GM18520 (cell line): ENCODE results near the gene FARP1.

Source experiments
- ATAC-seq: cut with Tn5 transposase; IDR thresholded peaks from one replicate; pipeline ENCODE4 v1.9.1; 2021; ENCODE audit not compliant: unreplicated experiment

Gene FARP1

DNA sequence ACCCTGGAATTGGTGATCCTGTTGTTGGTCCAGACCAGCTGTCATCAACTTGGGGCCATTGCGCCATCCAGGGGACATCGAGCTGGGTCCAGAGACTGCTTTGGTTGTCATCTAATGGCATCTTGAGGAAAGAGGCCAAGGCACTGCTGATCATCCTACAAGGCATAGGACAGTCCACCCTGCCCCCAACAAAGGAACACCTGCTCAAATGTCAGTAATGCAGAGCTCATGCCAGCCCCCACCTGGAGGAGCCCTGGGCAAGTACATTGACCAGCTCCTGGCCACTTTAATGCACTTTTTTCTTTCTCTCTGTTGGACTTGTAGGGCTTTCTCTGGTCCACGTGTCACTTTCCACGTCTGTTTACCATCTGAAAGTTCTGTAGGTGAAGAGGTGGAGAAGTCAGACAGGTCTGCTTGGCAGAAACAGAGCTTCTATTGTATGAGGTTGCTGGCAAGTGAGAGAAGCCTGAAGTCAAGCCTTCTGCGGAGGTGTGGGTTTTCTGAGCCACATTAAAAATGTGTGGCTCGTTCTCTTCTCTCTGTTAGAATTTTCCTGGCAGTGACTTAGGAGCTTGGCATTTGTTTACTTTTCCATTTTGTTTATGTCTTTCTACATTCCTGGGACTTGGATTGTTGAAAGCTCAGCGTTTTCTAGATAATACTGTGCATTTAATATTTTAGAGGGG lies 158.2 kb downstream of the FARP1 start:
- ATAC-seq = no peak

- ATAC-seq = no peak
Measured at GRCh38 chr13:98301721-98302120, 158.8 kb downstream of the FARP1 start.

- no peak for ATAC-seq
Measured at GRCh38 chr13:98303858-98304257, 161.0 kb downstream of the FARP1 start.

GRCh38 chr13:98305670-98306069 lies 162.8 kb downstream of the FARP1 start:
- no peak for ATAC-seq

DNA sequence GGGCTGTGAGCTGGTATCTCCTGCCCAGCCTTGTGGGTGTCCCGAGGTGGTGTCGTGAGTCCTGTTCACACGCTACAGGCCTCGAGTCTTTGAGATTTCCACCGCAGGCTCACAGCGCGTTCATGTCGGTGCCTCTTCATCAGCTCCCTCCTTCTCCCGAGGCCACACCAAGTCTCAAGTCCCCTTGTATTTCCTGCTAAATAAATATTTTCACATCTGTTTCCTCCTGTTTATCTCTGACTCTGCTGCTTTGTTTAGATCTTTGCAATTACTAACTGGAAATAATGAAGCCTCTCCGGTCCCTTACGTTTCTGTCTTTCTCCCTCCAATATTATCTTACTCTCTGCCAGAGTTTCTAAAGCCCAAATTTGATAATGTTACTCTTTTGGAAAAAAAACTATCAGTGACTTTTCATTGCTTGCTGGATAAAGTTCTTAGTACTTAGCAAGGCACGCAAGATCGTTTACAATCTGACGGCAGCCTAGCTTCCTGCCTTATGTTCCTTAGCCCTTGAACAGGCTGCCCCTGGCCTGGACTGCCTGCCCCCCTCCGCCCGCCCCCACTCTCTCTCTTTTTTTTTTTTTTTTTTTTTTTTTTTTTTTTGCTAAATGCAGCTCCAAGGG lies 164.7 kb downstream of the FARP1 start:
- ATAC-seq = no peak

- no peak for ATAC-seq
Measured at GRCh38 chr13:98308086-98308911, 165.4 kb downstream of the FARP1 start.

- no peak for ATAC-seq
Measured at GRCh38 chr13:98309569-98310335, 166.9 kb downstream of the FARP1 start.

GRCh38 chr13:98310485-98311199 lies 167.7 kb downstream of the FARP1 start:
- ATAC-seq = no peak

DNA sequence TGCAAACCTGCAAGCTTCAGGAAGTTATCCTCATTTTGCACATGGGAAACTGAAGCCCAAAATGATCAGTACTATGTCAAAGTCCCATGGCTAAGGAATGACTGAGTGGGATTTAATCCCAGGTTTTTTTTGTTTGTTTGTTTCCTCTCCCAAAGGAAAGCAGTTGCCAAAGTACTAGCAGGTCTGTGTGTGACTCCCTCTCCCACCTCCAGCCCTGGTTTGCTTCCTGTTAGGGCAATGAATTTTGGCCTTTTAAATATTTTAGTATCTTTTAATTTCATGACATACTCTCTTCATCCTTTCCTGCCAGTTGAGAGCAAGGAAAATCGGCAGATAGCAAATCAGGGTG lies 168.3 kb downstream of the FARP1 start:
- ATAC-seq = no peak

DNA sequence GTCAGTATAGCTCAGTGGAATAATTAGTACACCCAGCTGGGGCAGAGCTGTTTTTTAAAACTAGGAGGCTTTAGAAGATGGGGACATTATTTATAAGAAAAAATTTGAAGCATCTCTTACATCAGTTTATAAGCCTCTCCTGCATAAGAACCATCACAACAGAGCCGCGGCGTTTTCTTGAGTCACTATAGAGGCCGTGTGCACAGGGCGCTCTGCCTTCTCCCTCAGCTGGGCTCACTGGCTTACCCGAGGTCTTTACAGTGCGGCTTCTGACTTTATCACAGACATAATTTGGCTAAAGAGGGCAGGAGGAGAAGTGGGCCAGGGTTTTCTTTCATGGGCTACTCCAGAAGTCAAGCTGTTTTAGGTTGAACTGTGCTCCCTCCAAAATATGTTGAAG lies 169.7 kb downstream of the FARP1 start:
- no peak for ATAC-seq

DNA sequence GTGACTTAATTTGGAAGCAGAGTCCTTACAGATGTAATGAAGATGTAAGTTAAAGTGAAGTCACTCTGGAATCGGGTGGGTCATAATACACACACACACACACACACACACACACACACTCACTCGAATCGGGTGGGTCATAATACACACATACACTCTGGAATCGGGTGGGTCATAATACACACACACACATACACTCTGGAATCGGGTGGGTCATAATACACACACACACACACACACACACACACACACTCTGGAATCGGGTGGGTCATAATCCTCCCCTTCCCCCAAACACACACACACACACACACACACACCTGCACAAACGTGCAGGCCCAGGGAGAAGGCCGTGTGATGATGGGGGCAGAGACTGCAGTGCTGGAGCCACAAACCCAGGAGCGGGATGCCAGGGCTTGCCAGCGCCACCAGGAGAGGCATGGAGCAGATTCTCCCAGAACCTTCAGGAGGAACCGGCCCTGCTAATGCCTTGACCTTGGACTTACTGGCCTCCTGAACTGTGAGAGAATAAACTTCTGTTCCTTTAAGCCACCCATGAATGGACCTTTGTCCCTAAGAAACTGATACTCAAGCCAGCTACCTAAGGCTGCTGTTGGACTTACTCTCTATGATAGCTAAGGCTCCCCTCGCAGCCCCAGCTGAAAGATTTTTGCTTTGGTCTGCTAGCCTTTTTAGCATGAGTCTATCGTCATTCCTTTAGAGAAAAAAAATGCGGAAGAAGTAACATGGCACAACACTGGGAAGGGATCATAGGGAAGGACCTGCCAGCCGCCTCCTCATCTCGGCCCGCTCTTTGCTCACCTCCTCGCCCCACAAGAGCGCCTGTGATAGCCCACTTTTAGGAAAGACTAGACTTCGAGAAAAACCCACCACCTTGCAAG lies 170.4 kb downstream of the FARP1 start:
- no peak for ATAC-seq

DNA sequence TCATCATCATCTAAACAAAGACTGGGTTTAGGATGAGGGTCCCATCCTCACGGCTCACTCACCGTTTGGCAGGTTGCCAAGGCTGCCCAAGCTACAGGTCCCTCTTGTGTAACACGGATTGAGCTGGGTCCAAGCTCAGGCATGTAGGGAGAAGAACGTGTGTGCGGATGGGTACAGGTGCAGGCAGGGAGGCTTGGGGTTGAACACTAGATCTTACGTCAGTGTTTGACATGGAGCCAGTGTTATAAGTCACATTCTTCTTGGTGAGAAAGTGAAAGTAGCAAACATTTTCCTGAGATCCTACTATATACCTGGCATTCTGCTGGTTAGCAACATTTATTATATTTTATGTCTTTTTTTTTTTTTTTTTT lies 171.0 kb downstream of the FARP1 start:
- no peak for ATAC-seq

GRCh38 chr13:98315466-98315865 lies 172.6 kb downstream of the FARP1 start:
- ATAC-seq = no peak

- no peak for ATAC-seq
Measured at GRCh38 chr13:98315902-98316301, 173.0 kb downstream of the FARP1 start.

GRCh38 chr13:98317573-98318171 lies 174.8 kb downstream of the FARP1 start:
- no peak for ATAC-seq

GRCh38 chr13:98318263-98318878 lies 175.5 kb downstream of the FARP1 start:
- ATAC-seq = no peak

GRCh38 chr13:98320561-98321105 lies 177.7 kb downstream of the FARP1 start:
- ATAC-seq = no peak

DNA sequence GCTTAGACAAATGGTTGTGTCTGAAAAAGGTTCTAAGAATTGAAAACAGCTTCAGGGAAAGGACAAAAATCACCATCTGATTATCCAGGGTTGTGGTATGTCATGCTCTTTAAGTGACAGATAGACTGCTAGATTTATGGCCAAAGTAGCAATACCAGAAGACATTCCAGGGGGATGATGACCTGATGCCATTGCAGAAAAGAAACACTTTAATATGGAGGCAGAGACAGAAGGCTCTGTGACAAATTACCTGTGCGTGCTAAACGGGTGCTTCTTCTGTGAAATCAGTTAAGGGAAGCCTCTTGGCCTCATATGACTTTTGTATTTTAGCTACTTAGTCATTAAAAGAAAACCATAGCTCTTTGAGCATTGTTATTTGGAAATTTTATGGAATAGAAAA lies 178.5 kb downstream of the FARP1 start:
- ATAC-seq = no peak
